K562 (cell line): ENCODE results near the gene ASCL3. TPM values are rescaled to one million over a fixed set of nuclear protein-coding genes. Genes with fewer than 3 reads are reported as not detected.

Source experiments
- BDP1 ChIP-seq: IDR thresholded peaks from 3 replicates; pipeline ENCODE4 v1.6.1; 2011; ENCODE audit not compliant: insufficient read length, insufficient read depth
- GABPA ChIP-seq: fragments of 200-800 bp; sonication (Bioruptor generic); conservative IDR thresholded peaks from 2 replicates; pipeline ENCODE4 v1.6.1; 2016; ENCODE audit warnings: low read depth, missing genetic modification characterization, missing compliant biosample characterization
- GATA2 ChIP-seq: sonication (generic); formaldehyde crosslinking; IDR thresholded peaks from 2 replicates; pipeline ENCODE4 v1.4.0; 2020; ENCODE audit warnings: mild to moderate bottlenecking, missing genetic modification reagents
- MCM2 ChIP-seq: fragments of 450-650 bp; IDR thresholded peaks from 2 replicates; pipeline ENCODE4 v1.6.1; 2017; ENCODE audit warnings: low read depth, mild to moderate bottlenecking
- MECOM ChIP-seq: fragments of 250-450 bp; sonication (Bioruptor Pico); IDR thresholded peaks from 2 replicates; pipeline ENCODE4 v1.8.0; 2022; ENCODE audit warnings: inconsistent platforms
- NR4A1 ChIP-seq, 2 experiments: fragments of 250-450 bp in 1 of 2; fragments of 450-650 bp in 1 of 2; sonication (Bioruptor Pico) in 1 of 2; IDR thresholded peaks; 2 replicates each; pipeline versions ENCODE4 v1.4.0 to v1.6.1; 2016 to 2020; ENCODE audit warnings: mild to moderate bottlenecking in 2 of 2, missing compliant biosample characterization in 1 of 2, missing genetic modification characterization in 1 of 2, moderate library complexity in 1 of 2
- POLR2A ChIP-seq: fragments of 450-650 bp; conservative IDR thresholded peaks from 2 replicates; pipeline ENCODE4 v1.6.1; 2016
- RAD21 ChIP-seq, 2 experiments: fragments of 250-450 bp in 1 of 2; fragments of 450-650 bp in 1 of 2; sonication (Bioruptor Pico) in 1 of 2; formaldehyde crosslinking in 1 of 2; IDR thresholded peaks in 1 of 2; conservative IDR thresholded peaks in 1 of 2; 2 replicates each; pipeline versions ENCODE4 v1.4.0 to v1.8.0; 2020 to 2022; ENCODE audit warnings: mild to moderate bottlenecking in 2 of 2, moderate library complexity in 1 of 2
- SIN3B ChIP-seq: fragments of 450-650 bp; IDR thresholded peaks from 2 replicates; pipeline ENCODE4 v1.6.1; 2017; ENCODE audit warnings: low read depth, mild to moderate bottlenecking, moderate library complexity
- SMARCE1 ChIP-seq: fragments of 450-650 bp; IDR thresholded peaks from 2 replicates; pipeline ENCODE4 v1.7.1; 2016; ENCODE audit warnings: mild to moderate bottlenecking
- SRSF1 ChIP-seq: fragments of 200-400 bp; formaldehyde crosslinking; IDR thresholded peaks from 2 replicates; pipeline ENCODE4 v1.6.1; 2017; ENCODE audit warnings: mild to moderate bottlenecking, low read depth, low read length, moderate library complexity
- TRIM24 ChIP-seq, 2 experiments: fragments of 450-650 bp; IDR thresholded peaks; 2 replicates each; pipeline ENCODE4 v1.6.1; 2016
- ZBTB8A ChIP-seq: fragments of 450-650 bp; IDR thresholded peaks from 2 replicates; pipeline ENCODE4 v1.6.1; 2018; ENCODE audit warnings: mild to moderate bottlenecking, moderate library complexity; ENCODE audit not compliant: partially characterized antibody
- ZNF133 ChIP-seq: fragments of 250-450 bp; sonication (Bioruptor Pico); IDR thresholded peaks from 2 replicates; pipeline ENCODE4 v1.4.0; 2020; ENCODE audit warnings: mild to moderate bottlenecking
- polyA plus RNA-seq, 8 experiments: library from polyadenylated mRNA; depleted of rRNA in 4 of 8; stranded (reverse) in 5 of 8; unstranded in 3 of 8; fragments of >200 nt; fragmentation: Nextera tagmentation in 2 of 8; fragmentation: Illumina TruSeq in 1 of 8; extraction: Ambion mirVana in 2 of 8; extraction: Trizol in 1 of 8; gene quantifications; 2 replicates each; pipeline versions ENCODE4 v1.2.1 to v1.2.3, GENCODE V29; 2011 to 2014; ENCODE audit warnings: inconsistent platforms in 1 of 8, missing spikeins in 1 of 8
- total RNA-seq, 7 experiments: library from RNA; depleted of rRNA in 6 of 7; stranded (reverse); fragments of >200 nt in 6 of 7; fragmentation: Illumina TruSeq in 2 of 7; extraction: Trizol in 2 of 7; gene quantifications; 2 replicates each; pipeline versions ENCODE4 v1.2.1 to v1.2.3, GENCODE V29; 2011 to 2021; ENCODE audit warnings: low replicate concordance in 1 of 7
- TF ChIP-seq, protein P1 (sequence below), 2 experiments: fragments of 450-650 bp in 1 of 2; sonication (generic) in 1 of 2; formaldehyde crosslinking in 1 of 2; IDR thresholded peaks in 1 of 2; conservative IDR thresholded peaks in 1 of 2; 2 replicates each; pipeline versions ENCODE4 v1.6.1 to v1.8.1; 2016 to 2023; ENCODE audit warnings: mild to moderate bottlenecking in 2 of 2, moderate library complexity in 2 of 2, inconsistent platforms in 1 of 2, missing genetic modification reagents in 1 of 2
- TF ChIP-seq, protein P2 (sequence below): fragments of 200-800 bp; sonication (Bioruptor generic); IDR thresholded peaks from 2 replicates; pipeline ENCODE4 v1.6.1; 2016; ENCODE audit warnings: missing genetic modification characterization, missing compliant biosample characterization

ASCL3 gene
- total and polyA plus RNA-seq, 9 of the 15 experiments (the other 6 are each of a cell fraction or from before 2014, with no cell fraction given), result not detected

DNA sequence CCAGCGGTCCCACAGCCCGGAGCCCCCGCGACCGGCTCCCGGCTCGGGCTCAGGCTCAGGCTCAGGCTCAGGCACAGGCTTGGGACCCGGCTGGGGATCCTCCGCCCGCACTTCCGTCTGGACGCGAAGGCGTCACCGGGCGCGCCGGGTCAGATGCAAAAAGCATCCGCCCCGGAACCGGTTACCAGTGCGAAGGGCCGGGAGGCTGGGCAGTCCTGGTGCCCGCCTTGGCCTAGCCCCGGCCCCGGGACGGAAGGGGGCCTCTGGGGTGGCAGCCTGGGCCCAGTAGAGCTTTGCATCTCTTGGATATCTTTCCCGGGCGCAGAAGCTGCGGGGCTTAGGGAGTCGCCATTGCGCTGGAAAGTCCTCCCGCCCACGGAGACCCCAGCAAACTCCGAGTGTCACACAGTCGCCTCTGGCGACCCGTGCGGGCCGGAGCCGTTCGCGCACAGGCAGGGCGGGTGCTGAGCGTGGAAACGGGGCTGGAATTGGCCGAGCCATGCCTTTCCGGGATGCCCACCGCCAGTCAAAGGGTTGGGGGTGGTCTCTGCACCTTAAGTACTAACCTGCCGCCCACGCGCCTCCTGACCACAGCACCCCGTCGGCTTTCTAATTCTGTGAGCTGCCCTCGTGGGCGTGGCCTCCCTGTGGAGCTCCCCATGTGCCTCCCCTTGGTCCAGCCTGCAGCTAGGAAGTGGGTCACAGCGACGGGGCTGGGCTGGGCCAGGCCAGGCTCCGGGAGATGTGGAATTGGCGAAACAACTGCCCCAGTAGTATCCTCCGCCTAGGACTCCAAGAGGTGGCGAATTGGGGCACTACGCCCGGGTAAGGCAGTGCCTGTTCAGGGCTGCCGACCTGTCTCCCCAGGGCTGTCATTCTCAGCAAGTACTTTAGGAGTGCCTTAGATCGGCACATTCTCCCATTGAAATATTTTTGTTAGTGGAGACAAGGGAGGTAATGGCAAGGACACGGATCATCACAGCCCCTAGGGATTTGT, 21.8 kb upstream of the ASCL3 start, which contains the start of gene TMEM9B (continued):
- TF ChIP-seq RAD21 (CRISPR knock-in tag; conservative IDR thresholded peaks at IDR 0.05 in 1 of 2, IDR thresholded peaks at IDR 0.05 in 1 of 2) (no peak; a peak in 1 of 4 replicates), SRSF1 (0 out of 2 replicates have a peak, but pooled peaks have one; percentile 50), SIN3B (peak; percentile 94), GATA2 (CRISPR knock-in tag) (no peak), ZBTB8A (no peak), ZNF133 (CRISPR knock-in tag) (no peak), MECOM (CRISPR knock-in tag) (no peak), MCM2 (no peak), TRIM24 (IDR thresholded peaks at IDR 0.05) (no peak), NR4A1 (CRISPR knock-in tag; IDR thresholded peaks at IDR 0.05) (0 out of 2 replicates have a peak, but pooled peaks have one; percentile 34), NR4A1 (tag; IDR thresholded peaks at IDR 0.05) (no peak), GABPA (tag) (peak; percentile 98), SMARCE1 (peak; percentile 21; the same call in 1 of the 2 replicates), POLR2A (peak; percentile 94), BDP1 (no peak)
- TF ChIP-seq, protein P1, sequence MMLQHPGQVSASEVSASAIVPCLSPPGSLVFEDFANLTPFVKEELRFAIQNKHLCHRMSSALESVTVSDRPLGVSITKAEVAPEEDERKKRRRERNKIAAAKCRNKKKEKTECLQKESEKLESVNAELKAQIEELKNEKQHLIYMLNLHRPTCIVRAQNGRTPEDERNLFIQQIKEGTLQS (IDR thresholded peaks at IDR 0.05), result no peak
- TF ChIP-seq, protein P1 (CRISPR knock-in tag; conservative IDR thresholded peaks at IDR 0.05), result 0 out of 2 replicates have a peak, but pooled peaks have one; percentile 49
- TF ChIP-seq, protein P2, sequence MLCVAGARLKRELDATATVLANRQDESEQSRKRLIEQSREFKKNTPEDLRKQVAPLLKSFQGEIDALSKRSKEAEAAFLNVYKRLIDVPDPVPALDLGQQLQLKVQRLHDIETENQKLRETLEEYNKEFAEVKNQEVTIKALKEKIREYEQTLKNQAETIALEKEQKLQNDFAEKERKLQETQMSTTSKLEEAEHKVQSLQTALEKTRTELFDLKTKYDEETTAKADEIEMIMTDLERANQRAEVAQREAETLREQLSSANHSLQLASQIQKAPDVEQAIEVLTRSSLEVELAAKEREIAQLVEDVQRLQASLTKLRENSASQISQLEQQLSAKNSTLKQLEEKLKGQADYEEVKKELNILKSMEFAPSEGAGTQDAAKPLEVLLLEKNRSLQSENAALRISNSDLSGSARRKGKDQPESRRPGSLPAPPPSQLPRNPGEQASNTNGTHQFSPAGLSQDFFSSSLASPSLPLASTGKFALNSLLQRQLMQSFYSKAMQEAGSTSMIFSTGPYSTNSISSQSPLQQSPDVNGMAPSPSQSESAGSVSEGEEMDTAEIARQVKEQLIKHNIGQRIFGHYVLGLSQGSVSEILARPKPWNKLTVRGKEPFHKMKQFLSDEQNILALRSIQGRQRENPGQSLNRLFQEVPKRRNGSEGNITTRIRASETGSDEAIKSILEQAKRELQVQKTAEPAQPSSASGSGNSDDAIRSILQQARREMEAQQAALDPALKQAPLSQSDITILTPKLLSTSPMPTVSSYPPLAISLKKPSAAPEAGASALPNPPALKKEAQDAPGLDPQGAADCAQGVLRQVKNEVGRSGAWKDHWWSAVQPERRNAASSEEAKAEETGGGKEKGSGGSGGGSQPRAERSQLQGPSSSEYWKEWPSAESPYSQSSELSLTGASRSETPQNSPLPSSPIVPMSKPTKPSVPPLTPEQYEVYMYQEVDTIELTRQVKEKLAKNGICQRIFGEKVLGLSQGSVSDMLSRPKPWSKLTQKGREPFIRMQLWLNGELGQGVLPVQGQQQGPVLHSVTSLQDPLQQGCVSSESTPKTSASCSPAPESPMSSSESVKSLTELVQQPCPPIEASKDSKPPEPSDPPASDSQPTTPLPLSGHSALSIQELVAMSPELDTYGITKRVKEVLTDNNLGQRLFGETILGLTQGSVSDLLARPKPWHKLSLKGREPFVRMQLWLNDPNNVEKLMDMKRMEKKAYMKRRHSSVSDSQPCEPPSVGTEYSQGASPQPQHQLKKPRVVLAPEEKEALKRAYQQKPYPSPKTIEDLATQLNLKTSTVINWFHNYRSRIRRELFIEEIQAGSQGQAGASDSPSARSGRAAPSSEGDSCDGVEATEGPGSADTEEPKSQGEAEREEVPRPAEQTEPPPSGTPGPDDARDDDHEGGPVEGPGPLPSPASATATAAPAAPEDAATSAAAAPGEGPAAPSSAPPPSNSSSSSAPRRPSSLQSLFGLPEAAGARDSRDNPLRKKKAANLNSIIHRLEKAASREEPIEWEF (CRISPR knock-in tag), result no peak
